COLO668 (cell line): ENCODE results near the gene ACKR2.
"Not testable (repeated sequence)": the region's sequence is repeated elsewhere in the genome, so short reads cannot be mapped to it uniquely, and the experiment has no call there.

Source experiments
- DNase-seq: peaks from one replicate; lab custom pipeline; 2025; ENCODE audit not compliant: unreplicated experiment; lab: John Stamatoyannopoulos, UW

The ACKR2 gene

GRCh38 chr3:42801048-42801620 is 8.1 kb upstream of the ACKR2 start:
- no peak for DNase-seq

- DNase-seq: no peak
These were observed 7.5 kb upstream of the ACKR2 start for GRCh38 chr3:42801784-42802183.

GRCh38 chr3:42802876-42803413 is 6.3 kb upstream of the ACKR2 start:
- no peak for DNase-seq

GRCh38 chr3:42803414-42804105 is 5.7 kb upstream of the ACKR2 start:
- peak; percentile 52 for DNase-seq

GRCh38 chr3:42804106-42804830 is 5.0 kb upstream of the ACKR2 start, which contains the start of gene HIGD1A:
Gene HIGD1A, minus strand, starts transcription at chr3:42804490. Its CDS starts 10,237 bp downstream, at chr3:42794253.
- peak; percentile 93 for DNase-seq

- no peak for DNase-seq
These were observed 4.5 kb upstream of the ACKR2 start for GRCh38 chr3:42804831-42805132.

- peak; percentile 10 for DNase-seq
These were observed 4.0 kb upstream of the ACKR2 start for GRCh38 chr3:42805141-42805821.

GRCh38 chr3:42807929-42808328 is 1.3 kb upstream of the ACKR2 start:
- no peak for DNase-seq

GRCh38 chr3:42810706-42811105 is 1.5 kb downstream of the ACKR2 start:
- DNase-seq: not testable (repeated sequence)

- DNase-seq: not testable (repeated sequence)
These were observed 2.1 kb downstream of the ACKR2 start for GRCh38 chr3:42811118-42811883.

- no peak for DNase-seq
These were observed 5.0 kb downstream of the ACKR2 start for GRCh38 chr3:42814246-42814645.

GRCh38 chr3:42814914-42815507 is 5.8 kb downstream of the ACKR2 start:
- DNase-seq: no peak

- no peak for DNase-seq
These were observed 6.6 kb downstream of the ACKR2 start for GRCh38 chr3:42815826-42816225.

GRCh38 chr3:42819351-42819965 is 10.2 kb downstream of the ACKR2 start:
- peak; percentile 59 for DNase-seq

GRCh38 chr3:42820746-42821051 is 11.5 kb downstream of the ACKR2 start:
- DNase-seq: no peak

- DNase-seq: no peak
These were observed 13.6 kb downstream of the ACKR2 start for GRCh38 chr3:42822828-42823227.

GRCh38 chr3:42823351-42823750 is 14.1 kb downstream of the ACKR2 start:
- no peak for DNase-seq

GRCh38 chr3:42826141-42826540 is 16.9 kb downstream of the ACKR2 start:
- no peak for DNase-seq

- no peak for DNase-seq
These were observed 17.8 kb downstream of the ACKR2 start for GRCh38 chr3:42827023-42827422.

- no peak for DNase-seq
These were observed 18.4 kb downstream of the ACKR2 start for GRCh38 chr3:42827654-42828053.
